GM19239 (cell line): Measurements from ENCODE around the gene LIPE.

ENCODE experiments used
- DNase-seq: peaks from one replicate; pipeline ENCODE4 v3.0.0; 2011; ENCODE audit warnings: low spot score; ENCODE audit not compliant: insufficient read length
- FAIRE-seq: peaks from 2 replicates; lab custom pipeline; 2011; peaks lifted over from hg19 to GRCh38; lab: Jason Lieb, UNC

LIPE gene

GRCh38 chr19:42421101-42421500 is 6.1 kb downstream of the LIPE start:
- DNase-seq (no peak), FAIRE-seq (no peak)

GRCh38 chr19:42420055-42420544 is 7.1 kb downstream of the LIPE start:
- peak; percentile 88 for FAIRE-seq

GRCh38 chr19:42419309-42419708 is 7.9 kb downstream of the LIPE start:
- DNase-seq (no peak), FAIRE-seq (no peak)

More at GRCh38 chr19:42420055-42420544, 7.1 kb downstream of the LIPE start:
- DNase-seq = peak; percentile 85

- FAIRE-seq = no peak
- DNase-seq = no peak
These were observed 14.5 kb downstream of the LIPE start for GRCh38 chr19:42412661-42413076.

- no peak for DNase-seq
- FAIRE-seq = no peak
These were observed 15.0 kb downstream of the LIPE start for GRCh38 chr19:42412227-42412626.

- FAIRE-seq (no peak), DNase-seq (no peak)
These were observed 15.5 kb downstream of the LIPE start for GRCh38 chr19:42411581-42412178.

GRCh38 chr19:42410371-42410770 is 16.8 kb downstream of the LIPE start:
- DNase-seq = no peak
- no peak for FAIRE-seq

- DNase-seq = no peak
- FAIRE-seq = no peak
These were observed 17.7 kb downstream of the LIPE start for GRCh38 chr19:42409477-42409876.

GRCh38 chr19:42407816-42408175 is 19.4 kb downstream of the LIPE start:
- no peak for FAIRE-seq
- no peak for DNase-seq

- FAIRE-seq = no peak
- no peak for DNase-seq
These were observed 19.9 kb downstream of the LIPE start for GRCh38 chr19:42407085-42407815.

- DNase-seq = no peak
- no peak for FAIRE-seq
These were observed 21.1 kb downstream of the LIPE start for GRCh38 chr19:42406111-42406510.

GRCh38 chr19:42403586-42403985 is 23.6 kb downstream of the LIPE start:
- no peak for FAIRE-seq
- DNase-seq = no peak

GRCh38 chr19:42402376-42403116 is 24.6 kb downstream of the LIPE start:
- DNase-seq = no peak
- no peak for FAIRE-seq

- DNase-seq (peak; percentile 66), FAIRE-seq (peak; percentile 78)
These were observed 25.6 kb downstream of the LIPE start for GRCh38 chr19:42401365-42402303.

- no peak for FAIRE-seq
- no peak for DNase-seq
These were observed 26.8 kb downstream of the LIPE start for GRCh38 chr19:42400404-42400803.

GRCh38 chr19:42397263-42398166 is 29.7 kb downstream of the LIPE start:
- DNase-seq (no peak), FAIRE-seq (no peak)

- FAIRE-seq (peak; percentile 100), DNase-seq (peak; percentile 100)
These were observed 30.6 kb downstream of the LIPE start for GRCh38 chr19:42396381-42397262.

GRCh38 chr19:42394751-42395150 is 32.4 kb downstream of the LIPE start:
- FAIRE-seq = no peak

More at GRCh38 chr19:42394751-42395150, 32.4 kb downstream of the LIPE start:
- no peak for DNase-seq
